Inflammatory macrophage treated with lipopolysaccharide for 1 hour (primary cell): ENCODE data around the gene TGFB1I1.
"Not testable (repeated sequence)": the region's sequence is repeated elsewhere in the genome, so short reads cannot be mapped to it uniquely, and the experiment has no call there.

Experiments used
- DNase-seq, 2 donors: peaks; one replicate each; pipeline ENCODE4 v3.0.0-alpha.2; 2020 to 2022

The TGFB1I1 gene

DNA sequence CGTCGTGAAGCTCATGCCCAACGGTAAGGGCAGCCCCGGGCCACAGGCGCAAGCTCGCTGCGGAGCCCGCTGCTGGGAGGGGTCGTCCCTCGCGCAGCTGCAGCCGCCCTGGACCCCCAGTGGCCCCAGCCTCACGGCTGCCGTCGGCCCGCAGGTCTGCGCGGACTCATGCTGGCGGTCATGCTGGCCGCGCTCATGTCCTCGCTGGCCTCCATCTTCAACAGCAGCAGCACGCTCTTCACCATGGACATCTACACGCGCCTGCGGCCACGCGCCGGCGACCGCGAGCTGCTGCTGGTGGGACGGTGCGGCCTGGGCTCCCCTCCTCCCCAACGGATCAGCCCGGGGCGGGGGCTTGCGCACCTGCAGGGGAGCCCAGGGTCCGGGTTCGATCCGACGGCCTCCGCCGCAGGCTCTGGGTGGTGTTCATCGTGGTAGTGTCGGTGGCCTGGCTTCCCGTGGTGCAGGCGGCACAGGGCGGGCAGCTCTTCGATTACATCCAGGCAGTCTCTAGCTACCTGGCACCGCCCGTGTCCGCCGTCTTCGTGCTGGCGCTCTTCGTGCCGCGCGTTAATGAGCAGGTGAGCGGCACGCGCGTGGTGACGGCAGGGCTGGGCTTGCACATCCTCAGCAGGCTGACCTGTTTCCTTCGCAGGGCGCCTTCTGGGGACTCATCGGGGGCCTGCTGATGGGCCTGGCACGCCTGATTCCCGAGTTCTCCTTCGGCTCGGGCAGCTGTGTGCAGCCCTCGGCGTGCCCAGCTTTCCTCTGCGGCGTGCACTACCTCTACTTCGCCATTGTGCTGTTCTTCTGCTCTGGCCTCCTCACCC lies 16.7 kb downstream of the TGFB1I1 start:
- DNase-seq: no peak

DNA sequence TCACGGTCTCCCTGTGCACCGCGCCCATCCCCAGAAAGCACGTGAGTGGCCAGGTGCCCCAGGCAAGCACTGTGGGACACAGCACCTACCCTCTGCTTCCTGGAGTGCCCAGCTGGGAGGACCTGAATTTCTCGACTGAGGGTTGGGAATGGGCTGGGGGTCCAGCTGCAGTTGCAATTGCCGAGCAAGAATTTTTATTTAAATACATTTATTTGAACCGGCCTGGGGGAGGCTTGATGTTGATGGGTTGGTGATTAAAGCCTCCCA lies 17.3 kb downstream of the TGFB1I1 start:
- no peak for DNase-seq

DNA sequence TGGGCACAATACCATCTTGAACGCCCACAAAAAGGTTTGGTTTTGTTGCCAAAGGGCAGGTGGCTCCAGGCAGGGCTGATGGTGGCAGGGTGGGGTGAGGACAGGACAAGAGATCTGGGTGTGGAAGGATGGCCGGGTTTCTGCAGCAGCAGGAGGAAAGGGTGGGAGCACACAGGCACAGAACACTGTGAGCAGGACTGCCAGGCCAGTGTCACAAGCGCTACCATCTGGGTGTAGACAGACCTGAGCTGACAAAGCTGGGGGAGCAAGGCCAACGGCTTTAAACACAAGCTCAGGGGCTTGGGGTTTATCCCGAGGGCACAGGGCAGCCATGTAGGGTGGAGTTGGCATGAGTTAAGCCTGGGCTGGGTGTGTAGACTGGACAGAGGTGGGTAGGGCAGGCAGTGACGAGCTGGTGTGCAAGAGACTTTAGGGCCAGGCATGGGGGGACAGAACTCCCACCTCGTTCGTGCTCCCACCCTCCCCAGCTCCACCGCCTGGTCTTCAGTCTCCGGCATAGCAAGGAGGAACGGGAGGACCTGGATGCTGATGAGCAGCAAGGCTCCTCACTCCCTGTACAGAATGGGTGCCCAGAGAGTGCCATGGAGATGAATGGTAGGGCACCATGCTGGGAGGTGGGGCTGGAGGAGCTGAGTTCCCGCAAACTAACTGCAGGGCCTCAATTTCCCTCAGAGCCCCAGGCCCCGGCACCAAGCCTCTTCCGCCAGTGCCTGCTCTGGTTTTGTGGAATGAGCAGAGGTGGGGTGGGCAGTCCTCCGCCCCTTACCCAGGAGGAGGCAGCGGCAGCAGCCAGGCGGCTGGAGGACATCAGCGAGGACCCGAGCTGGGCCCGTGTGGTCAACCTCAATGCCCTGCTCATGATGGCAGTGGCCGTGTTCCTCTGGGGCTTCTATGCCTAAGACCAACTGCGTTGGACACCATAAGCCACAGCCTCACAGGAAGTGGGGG lies 17.9 kb downstream of the TGFB1I1 start:
- no peak for DNase-seq

GRCh38 chr16:31491778-31492418 lies 19.9 kb downstream of the TGFB1I1 start:
- no peak for DNase-seq

DNA sequence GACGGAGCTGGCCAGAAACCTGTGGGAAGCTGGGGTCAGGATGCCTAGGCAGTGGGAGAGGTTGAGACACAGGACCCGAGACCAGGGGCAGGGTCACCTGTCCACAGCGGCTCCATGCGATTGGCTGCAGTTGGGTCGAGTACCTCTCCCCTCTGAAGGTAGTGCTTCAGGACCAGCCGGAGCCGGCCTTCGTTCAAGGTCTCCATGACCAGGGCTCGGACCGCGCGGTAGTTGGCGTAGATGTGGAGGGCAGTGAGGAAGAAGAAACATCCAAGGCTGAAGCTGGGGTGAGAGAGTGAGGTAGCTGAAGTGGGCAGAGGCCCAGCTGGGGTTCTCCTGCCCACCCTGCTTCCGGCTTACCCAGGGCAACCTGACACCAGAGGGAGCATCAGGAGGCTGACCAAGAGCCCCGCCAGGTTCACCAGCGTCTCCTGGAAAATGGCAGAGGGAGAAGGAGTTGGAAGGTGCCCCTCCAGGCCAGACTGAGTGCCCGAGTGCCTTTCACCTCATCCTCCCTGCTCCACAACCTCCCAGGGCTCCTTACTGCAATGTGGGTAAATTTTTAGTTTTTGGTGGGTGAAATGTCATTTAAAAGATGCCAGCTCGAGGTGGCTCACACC lies 21.7 kb downstream of the TGFB1I1 start:
- DNase-seq: no peak

DNA sequence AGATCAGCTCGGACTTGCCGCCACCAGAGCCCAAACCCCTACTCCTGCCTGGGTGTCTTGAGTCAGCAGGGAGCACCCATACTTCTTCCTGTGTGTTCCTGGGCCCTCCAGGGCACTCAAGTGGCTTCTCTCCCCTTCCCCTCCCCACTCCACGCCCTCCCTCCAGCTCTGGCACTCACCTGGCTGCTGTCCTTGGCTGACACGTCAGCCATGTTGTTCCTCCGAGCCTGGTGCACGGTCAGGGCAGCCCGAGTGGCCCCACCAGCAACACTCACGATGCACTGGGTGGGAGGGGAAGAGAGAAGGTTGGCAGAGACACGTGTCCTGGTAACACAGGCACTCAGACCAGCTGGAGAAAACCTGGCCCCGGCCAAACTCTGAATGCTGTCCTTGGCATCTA lies 24.7 kb downstream of the TGFB1I1 start:
- no peak for DNase-seq

- no peak for DNase-seq
These were observed 26.5 kb downstream of the TGFB1I1 start for GRCh38 chr16:31498493-31498892.

DNA sequence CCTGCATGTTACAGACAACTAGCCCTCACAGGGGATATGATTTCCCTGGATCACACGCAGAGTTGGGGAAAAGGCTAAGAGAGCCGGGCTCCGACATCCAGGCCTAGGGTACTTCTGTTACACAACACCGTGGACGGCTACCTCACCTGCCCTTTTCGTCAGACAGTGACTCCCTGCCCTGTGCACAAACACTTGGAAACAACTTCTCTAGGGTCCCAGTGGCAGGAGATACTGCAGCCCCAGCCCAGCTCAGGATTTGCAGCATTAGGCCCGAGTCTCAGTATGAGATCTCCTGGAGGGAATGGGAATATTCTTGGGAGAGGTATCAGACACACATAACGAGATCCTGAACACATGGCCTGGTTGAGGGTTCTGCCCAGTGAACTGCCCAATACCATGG lies 28.0 kb downstream of the TGFB1I1 start:
- DNase-seq: no peak

- DNase-seq: no peak
These were observed 29.4 kb downstream of the TGFB1I1 start for GRCh38 chr16:31501226-31501965.

GRCh38 chr16:31501966-31502348 lies 30.0 kb downstream of the TGFB1I1 start:
- DNase-seq: no peak

DNA sequence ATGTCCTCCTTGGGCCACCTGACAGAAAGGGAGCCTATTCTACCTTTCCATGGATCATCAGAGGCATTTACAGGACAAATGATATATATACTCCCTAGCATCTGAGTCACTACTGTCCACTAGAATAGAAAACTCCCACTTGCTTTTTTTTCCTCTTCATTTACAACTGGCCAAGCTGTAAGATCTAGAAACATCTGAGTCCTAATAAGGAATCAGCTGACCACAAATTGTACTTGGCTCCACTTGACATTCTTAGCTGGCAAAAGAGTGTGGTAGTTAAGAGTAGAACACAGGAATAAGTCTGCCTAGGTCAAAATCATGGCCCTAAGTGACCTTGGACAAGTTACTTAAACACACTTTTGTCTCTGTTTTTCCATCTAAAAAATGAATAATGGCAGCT lies 31.0 kb downstream of the TGFB1I1 start:
- DNase-seq: no peak

DNA sequence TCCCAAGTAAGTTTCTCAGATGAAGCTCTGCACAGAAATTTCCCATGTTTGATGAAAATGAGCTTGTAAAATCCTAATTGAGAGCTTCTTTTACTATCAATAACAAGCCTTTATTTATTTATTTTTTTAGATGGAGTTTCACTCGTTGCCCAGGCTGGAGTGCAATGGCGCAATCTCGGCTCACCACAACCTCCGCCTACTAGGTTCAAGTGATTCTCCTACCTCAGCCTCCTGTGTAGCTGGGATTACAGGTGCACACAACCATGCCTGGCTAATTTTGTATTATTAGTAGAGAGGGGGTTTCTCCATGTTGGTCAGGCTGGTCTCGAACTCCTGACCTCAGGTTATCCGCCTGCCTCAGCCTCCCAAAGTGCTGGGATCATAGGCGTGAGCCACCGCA lies 31.6 kb downstream of the TGFB1I1 start:
- not testable (repeated sequence) for DNase-seq

- no peak for DNase-seq
These were observed 32.2 kb downstream of the TGFB1I1 start for GRCh38 chr16:31504159-31504558.

GRCh38 chr16:31505483-31505882 lies 33.5 kb downstream of the TGFB1I1 start:
- DNase-seq: no peak

GRCh38 chr16:31507617-31507928 lies 35.6 kb downstream of the TGFB1I1 start:
- no peak for DNase-seq

GRCh38 chr16:31507929-31508705 lies 36.2 kb downstream of the TGFB1I1 start, which contains the start of gene RUSF1:
RUSF1 (minus strand) TSS chr16:31508391; CDS start chr16:31508373, 18 bp downstream.
- peak; percentile 83 to 88 for DNase-seq

DNA sequence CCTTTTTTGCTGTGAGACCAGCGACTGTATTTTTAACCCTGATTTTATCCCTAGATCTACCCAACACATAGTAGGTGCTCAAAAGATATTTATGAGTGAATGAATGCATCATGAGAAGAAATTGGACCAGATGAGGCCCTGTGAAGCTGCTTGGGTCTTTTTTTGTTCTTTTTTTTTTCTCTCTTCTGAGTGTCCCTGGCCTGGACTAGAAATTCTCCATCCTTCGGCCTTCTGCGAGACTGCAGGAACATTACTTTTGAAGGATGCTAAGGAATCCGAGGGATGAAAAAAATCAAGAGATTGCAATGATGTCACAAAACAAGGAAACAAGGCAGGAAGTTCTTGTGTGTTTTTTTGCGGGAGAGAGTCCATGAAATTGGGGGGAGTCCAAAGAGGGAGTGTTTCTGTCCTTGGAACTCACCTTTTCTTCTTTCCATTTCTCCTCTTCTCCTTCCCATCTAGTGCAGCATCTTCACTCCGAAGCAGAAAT lies 36.8 kb downstream of the TGFB1I1 start:
- peak; percentile 1 to 19 for DNase-seq

GRCh38 chr16:31513126-31513525 lies 41.2 kb downstream of the TGFB1I1 start:
- no peak for DNase-seq

DNA sequence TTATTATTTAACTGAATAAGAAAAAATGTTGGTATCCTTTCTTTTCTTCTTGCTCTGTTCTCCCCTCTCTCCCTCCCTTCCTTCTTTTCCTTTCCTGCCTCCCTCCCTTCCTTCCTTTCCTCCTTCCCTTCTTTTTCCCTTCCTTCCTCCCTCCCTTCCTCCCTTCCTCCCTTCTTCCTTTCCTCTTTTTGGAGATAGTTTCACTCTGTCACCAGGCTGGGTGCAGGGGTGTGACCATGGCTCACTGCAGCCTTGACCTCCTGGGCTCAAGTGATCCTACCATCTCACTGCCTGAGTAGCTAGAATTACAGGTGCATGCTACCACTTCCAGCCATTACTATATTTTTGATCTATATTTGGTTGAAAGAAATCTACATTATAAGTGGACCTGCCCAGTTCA lies 41.9 kb downstream of the TGFB1I1 start:
- no peak for DNase-seq

GRCh38 chr16:31517800-31518402 lies 45.9 kb downstream of the TGFB1I1 start:
- DNase-seq: no peak
